ENCODE data around the gene GAK.

DNA sequence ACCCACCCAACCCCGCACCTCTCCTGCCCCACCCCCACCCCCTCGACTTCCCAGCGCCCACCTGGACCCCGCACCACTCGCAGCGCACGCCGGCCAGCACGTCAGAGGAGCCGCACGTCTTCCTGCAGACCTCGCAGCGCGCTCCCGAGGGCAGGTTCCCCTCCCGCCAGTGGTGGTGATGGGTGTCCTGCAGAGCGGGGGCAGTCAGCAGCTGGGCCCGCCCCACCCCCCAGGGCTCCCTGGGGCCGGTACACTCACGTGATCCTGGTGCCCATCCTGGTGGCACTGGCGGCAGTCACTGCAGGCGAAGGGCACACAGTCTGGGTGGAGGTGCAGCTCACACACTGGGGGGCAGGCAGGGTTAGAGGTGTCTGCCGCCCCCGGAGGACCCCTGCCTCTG lies 36.1 kb upstream of the GAK start:
- TF ChIP-seq, protein P1, sequence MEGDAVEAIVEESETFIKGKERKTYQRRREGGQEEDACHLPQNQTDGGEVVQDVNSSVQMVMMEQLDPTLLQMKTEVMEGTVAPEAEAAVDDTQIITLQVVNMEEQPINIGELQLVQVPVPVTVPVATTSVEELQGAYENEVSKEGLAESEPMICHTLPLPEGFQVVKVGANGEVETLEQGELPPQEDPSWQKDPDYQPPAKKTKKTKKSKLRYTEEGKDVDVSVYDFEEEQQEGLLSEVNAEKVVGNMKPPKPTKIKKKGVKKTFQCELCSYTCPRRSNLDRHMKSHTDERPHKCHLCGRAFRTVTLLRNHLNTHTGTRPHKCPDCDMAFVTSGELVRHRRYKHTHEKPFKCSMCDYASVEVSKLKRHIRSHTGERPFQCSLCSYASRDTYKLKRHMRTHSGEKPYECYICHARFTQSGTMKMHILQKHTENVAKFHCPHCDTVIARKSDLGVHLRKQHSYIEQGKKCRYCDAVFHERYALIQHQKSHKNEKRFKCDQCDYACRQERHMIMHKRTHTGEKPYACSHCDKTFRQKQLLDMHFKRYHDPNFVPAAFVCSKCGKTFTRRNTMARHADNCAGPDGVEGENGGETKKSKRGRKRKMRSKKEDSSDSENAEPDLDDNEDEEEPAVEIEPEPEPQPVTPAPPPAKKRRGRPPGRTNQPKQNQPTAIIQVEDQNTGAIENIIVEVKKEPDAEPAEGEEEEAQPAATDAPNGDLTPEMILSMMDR (IDR thresholded peaks at IDR 0.05; ENCODE audit: low read depth, low read length, missing input control), result no peak
- no peak for TF ChIP-seq EGR1 (IDR thresholded peaks at IDR 0.05; ENCODE audit: low read depth in 2 of 2)
- TF ChIP-seq, protein P2, sequence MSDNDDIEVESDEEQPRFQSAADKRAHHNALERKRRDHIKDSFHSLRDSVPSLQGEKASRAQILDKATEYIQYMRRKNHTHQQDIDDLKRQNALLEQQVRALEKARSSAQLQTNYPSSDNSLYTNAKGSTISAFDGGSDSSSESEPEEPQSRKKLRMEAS (IDR thresholded peaks at IDR 0.05), result no peak
- TF ChIP-seq, protein P3, sequence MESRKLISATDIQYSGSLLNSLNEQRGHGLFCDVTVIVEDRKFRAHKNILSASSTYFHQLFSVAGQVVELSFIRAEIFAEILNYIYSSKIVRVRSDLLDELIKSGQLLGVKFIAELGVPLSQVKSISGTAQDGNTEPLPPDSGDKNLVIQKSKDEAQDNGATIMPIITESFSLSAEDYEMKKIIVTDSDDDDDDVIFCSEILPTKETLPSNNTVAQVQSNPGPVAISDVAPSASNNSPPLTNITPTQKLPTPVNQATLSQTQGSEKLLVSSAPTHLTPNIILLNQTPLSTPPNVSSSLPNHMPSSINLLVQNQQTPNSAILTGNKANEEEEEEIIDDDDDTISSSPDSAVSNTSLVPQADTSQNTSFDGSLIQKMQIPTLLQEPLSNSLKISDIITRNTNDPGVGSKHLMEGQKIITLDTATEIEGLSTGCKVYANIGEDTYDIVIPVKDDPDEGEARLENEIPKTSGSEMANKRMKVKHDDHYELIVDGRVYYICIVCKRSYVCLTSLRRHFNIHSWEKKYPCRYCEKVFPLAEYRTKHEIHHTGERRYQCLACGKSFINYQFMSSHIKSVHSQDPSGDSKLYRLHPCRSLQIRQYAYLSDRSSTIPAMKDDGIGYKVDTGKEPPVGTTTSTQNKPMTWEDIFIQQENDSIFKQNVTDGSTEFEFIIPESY (IDR thresholded peaks at IDR 0.05), result no peak
- no peak for TF ChIP-seq GABPA (IDR thresholded peaks at IDR 0.05 in 1 of 2, conservative IDR thresholded peaks at IDR 0.05 in 1 of 2)
- TF ChIP-seq, protein P4, sequence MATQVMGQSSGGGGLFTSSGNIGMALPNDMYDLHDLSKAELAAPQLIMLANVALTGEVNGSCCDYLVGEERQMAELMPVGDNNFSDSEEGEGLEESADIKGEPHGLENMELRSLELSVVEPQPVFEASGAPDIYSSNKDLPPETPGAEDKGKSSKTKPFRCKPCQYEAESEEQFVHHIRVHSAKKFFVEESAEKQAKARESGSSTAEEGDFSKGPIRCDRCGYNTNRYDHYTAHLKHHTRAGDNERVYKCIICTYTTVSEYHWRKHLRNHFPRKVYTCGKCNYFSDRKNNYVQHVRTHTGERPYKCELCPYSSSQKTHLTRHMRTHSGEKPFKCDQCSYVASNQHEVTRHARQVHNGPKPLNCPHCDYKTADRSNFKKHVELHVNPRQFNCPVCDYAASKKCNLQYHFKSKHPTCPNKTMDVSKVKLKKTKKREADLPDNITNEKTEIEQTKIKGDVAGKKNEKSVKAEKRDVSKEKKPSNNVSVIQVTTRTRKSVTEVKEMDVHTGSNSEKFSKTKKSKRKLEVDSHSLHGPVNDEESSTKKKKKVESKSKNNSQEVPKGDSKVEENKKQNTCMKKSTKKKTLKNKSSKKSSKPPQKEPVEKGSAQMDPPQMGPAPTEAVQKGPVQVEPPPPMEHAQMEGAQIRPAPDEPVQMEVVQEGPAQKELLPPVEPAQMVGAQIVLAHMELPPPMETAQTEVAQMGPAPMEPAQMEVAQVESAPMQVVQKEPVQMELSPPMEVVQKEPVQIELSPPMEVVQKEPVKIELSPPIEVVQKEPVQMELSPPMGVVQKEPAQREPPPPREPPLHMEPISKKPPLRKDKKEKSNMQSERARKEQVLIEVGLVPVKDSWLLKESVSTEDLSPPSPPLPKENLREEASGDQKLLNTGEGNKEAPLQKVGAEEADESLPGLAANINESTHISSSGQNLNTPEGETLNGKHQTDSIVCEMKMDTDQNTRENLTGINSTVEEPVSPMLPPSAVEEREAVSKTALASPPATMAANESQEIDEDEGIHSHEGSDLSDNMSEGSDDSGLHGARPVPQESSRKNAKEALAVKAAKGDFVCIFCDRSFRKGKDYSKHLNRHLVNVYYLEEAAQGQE (IDR thresholded peaks at IDR 0.05), result no peak
